Skeletal muscle tissue (tissue), 4 donors: ENCODE data around the gene SGSH. TPM values are rescaled to one million over a fixed set of nuclear protein-coding genes. Genes with fewer than 3 reads are reported as not detected.

Source experiments
- H3K27ac ChIP-seq: one replicate; pipeline ENCODE4 v1.7.0; 2013; ENCODE audit warnings: mild to moderate bottlenecking, low read depth, low read length, inconsistent platforms
- H3K27me3 ChIP-seq, 3 donors: one replicate each; pipeline ENCODE4 v1.7.0; 2013; ENCODE audit warnings: low read length in 3 of 3; ENCODE audit not compliant: control insufficient read depth in 3 of 3, insufficient read depth in 3 of 3
- H3K36me3 ChIP-seq, 3 donors: one replicate each; pipeline ENCODE4 v1.7.0; 2013; ENCODE audit warnings: low read length in 3 of 3; ENCODE audit not compliant: control insufficient read depth in 3 of 3, insufficient read depth in 3 of 3
- H3K4me1 ChIP-seq, 3 donors: one replicate each; pipeline ENCODE4 v1.7.0; 2013; ENCODE audit warnings: low read length in 3 of 3, mild to moderate bottlenecking in 3 of 3; ENCODE audit not compliant: control insufficient read depth in 3 of 3, insufficient read depth in 3 of 3
- H3K4me3 ChIP-seq, 3 donors: one replicate each; pipeline ENCODE4 v1.7.0; 2013; ENCODE audit warnings: low read length in 3 of 3
- H3K9ac ChIP-seq, 3 donors: one replicate each; pipeline ENCODE4 v1.7.0; 2013; ENCODE audit warnings: low read length in 3 of 3, mild to moderate bottlenecking in 3 of 3, moderate library complexity in 2 of 3, low read depth in 1 of 3
- H3K9me3 ChIP-seq, 3 donors: one replicate each; pipeline ENCODE4 v1.7.0; 2013; ENCODE audit warnings: low read length in 3 of 3; ENCODE audit not compliant: control insufficient read depth in 3 of 3
- total RNA-seq: library from RNA; depleted of rRNA; stranded (reverse); fragments of >200 nt; gene quantifications from one replicate; pipeline ENCODE4 v1.2.3, GENCODE V29; 2014
- donor health status: Osteomylitis.

The SGSH gene
- total RNA-seq, 1 donor from 2014 or later: 6.3 TPM

DNA sequence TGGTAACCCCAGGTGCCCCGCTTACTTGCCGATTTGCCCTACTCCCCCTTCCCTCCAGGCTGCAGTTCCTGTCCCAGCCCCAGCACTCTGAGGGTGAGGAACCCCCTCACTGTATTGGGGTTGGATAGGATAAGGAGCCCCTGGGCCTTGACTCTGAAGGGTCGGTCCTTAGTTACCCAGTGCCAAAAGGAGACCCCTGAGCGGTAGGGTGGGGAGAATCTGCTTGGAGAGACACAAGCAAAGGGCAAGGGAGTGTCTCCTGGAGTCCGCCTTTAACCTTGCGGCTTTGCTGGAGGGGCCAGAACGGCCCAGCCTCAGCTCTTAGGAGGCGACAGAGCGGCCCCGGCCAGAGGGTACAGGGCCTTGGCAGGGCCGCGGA lies 37.3 kb downstream of the SGSH start:
- Histone ChIP-seq H3K4me3 (no peak overlapping the region), H3K9me3 (no peaks in the 10 kb centered on the region), H3K27me3 (peaks cover 3 to 21% (median 14%) of the 10 kb centered on the region in 3 donors), H3K9ac (no peak overlapping the region), H3K27ac (no peak overlapping the region), H3K4me1 (peaks cover 6 to 9% (median 6%) of the 10 kb centered on the region in 3 donors), H3K36me3 (no peaks in the 10 kb centered on the region)

DNA sequence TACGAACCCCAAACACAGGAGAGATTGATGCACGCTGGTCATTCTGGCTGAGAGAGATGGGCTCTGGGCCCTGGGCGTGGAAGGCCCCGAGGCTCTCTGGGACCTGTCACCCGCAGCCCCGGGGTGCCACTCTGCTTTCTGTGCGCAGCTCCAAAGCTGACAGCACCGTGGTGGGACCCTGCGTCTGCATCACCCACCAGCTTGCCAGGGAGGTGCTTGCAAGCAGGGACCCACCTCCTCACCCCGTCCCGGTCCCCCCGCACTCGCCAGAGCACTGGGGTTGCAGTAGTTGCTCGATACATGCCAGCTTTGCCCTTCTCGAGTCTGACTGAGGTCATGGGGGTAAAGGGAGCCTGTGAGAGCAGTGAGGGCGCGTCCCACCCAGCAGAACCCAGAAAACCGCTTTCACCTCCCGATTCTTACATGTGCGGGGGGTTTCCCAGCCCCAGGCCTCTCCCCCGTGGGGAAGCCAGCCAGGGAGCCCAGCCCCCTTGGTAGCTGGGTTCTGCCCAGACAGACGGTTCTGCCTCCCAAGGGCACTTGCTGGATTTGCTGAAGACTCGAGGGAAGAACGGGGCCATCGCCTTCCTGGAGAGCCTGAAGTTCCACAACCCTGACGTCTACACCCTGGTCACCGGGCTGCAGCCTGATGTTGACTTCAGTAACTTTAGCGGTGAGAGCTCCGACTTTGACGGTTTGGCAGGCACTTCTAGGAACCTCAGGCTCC lies 37.9 kb downstream of the SGSH start:
- no peak overlapping the region for H3K4me3 ChIP-seq
- H3K36me3 ChIP-seq: no peaks in the 10 kb centered on the region
- no peaks in the 10 kb centered on the region for H3K9me3 ChIP-seq
- H3K4me1 ChIP-seq: peaks cover 1 to 3% (median 3%) of the 10 kb centered on the region in 3 donors
- H3K9ac ChIP-seq: no peak overlapping the region
- H3K27ac ChIP-seq: no peak overlapping the region
- H3K27me3 ChIP-seq: peaks cover 3 to 17% (median 14%) of the 10 kb centered on the region in 3 donors

DNA sequence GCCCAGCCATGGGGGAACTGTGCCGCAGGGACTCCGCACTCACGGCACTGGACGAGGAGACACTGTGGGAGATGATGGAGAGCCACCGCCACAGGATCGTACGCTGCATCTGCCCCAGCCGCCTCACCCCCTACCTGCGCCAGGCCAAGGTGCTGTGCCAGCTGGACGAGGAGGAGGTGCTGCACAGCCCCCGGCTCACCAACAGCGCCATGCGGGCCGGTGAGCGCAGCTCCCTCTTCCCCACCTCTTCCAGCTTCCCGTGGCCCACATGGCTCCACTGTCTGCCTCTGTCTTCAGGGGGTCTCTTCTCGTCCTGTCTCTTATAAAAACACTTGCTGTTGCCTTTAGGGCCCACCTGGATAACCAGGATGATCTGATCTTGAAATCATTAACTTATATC lies 38.7 kb downstream of the SGSH start:
- no peaks in the 10 kb centered on the region for H3K9me3 ChIP-seq
- peaks cover 3 to 17% (median 14%) of the 10 kb centered on the region in 3 donors for H3K27me3 ChIP-seq
- H3K9ac ChIP-seq: no peak overlapping the region
- H3K36me3 ChIP-seq: no peaks in the 10 kb centered on the region
- no peak overlapping the region for H3K27ac ChIP-seq
- H3K4me1 ChIP-seq: no peaks in the 10 kb centered on the region
- H3K4me3 ChIP-seq: no peak overlapping the region

DNA sequence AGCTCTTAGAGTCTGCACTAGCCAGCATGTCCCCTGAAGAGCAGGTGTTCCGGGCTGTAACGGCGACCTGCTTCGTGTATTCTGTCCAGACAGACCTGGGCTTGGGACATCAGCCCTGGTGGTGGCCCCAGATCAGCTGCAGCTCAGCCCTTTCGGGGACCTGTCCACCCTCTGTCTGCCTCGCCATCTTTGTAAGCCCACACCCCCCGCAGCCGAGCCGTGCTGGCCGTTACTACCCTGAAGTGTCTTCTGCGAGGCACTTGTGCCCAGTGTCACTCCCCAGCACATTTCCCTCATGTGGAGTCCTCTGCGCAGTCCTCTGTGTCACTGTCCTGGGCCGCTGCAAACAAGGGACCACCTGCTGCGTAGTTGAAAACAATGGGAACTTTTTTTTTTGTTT lies 39.9 kb downstream of the SGSH start:
- H3K4me3 ChIP-seq: no peak overlapping the region
- H3K27me3 ChIP-seq: peaks cover 3 to 18% (median 14%) of the 10 kb centered on the region in 3 donors
- no peak overlapping the region for H3K9ac ChIP-seq
- H3K9me3 ChIP-seq: no peaks in the 10 kb centered on the region
- H3K27ac ChIP-seq: no peak overlapping the region
- H3K4me1 ChIP-seq: peaks cover 0 to 4% (median 0%) of the 10 kb centered on the region in 3 donors
- H3K36me3 ChIP-seq: no peaks in the 10 kb centered on the region

DNA sequence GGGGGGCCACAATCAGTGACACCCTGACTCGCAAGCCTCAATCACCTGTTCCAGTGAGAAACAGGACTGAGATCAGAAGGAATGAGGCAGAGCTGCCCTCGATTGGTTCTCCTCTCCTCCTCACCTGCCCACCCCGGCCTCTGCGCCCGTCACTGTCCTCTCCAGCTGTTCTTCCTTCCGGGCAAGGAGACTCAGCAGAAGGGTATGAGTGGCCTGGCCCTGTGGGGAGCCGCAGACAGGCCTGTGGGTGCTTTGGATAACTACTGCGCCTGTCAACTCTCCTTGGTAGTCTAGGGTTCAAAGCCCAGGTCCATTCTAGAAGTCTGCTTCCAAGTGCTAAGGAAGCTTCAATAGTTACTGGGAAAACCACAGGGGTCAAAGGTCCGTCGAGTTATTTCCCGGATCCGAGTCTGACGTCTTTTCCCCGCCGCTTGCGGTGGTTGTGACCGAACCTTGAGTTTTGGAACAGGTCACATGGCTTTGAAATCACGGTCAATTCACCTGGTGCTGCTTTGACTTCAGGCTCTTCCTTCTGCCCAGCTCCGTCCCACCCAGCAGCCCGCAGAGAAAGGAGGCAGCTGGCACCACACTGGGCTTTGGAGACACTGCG lies 42.0 kb downstream of the SGSH start:
- H3K4me1 ChIP-seq: peaks cover 0 to 4% (median 0%) of the 10 kb centered on the region in 3 donors
- no peak overlapping the region for H3K4me3 ChIP-seq
- no peak overlapping the region for H3K9ac ChIP-seq
- no peaks in the 10 kb centered on the region for H3K9me3 ChIP-seq
- peaks cover 3 to 13% (median 7%) of the 10 kb centered on the region in 3 donors for H3K27me3 ChIP-seq
- H3K36me3 ChIP-seq: no peaks in the 10 kb centered on the region
- H3K27ac ChIP-seq: no peak overlapping the region

GRCh38 chr17:80176757-80177156 lies 43.4 kb downstream of the SGSH start:
- Histone ChIP-seq H3K36me3 (no peaks in the 10 kb centered on the region), H3K4me1 (peaks cover 0 to 4% (median 0%) of the 10 kb centered on the region in 3 donors), H3K9me3 (no peaks in the 10 kb centered on the region), H3K9ac (no peak overlapping the region), H3K27ac (no peak overlapping the region), H3K27me3 (peaks cover 2 to 10% (median 3%) of the 10 kb centered on the region in 3 donors), H3K4me3 (no peak overlapping the region)

DNA sequence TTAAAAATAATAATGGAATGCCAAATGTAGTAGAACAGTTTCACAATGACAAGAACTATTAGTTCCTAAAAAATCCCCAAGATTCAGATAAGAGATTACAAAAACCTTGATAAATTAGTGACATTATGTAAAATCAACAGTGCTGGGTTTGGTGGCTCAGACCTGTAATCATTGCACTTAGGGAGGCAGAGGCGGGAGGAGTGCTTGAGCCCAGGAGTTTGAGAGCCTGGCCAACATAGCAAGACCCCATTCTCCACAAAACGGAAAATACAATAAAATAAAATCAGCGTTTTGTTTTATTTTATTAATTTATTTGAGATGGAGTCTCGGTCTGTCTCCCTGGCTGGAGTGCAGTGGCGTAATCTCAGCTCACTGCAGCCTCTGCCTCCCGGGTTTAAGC lies 46.2 kb downstream of the SGSH start:
- H3K9me3 ChIP-seq: no peaks in the 10 kb centered on the region
- no peak overlapping the region for H3K27ac ChIP-seq
- H3K27me3 ChIP-seq: peaks cover 0 to 13% (median 12%) of the 10 kb centered on the region in 3 donors
- H3K4me1 ChIP-seq: peaks cover 0 to 4% (median 0%) of the 10 kb centered on the region in 3 donors
- no peak overlapping the region for H3K4me3 ChIP-seq
- no peak overlapping the region for H3K9ac ChIP-seq
- H3K36me3 ChIP-seq: no peaks in the 10 kb centered on the region

DNA sequence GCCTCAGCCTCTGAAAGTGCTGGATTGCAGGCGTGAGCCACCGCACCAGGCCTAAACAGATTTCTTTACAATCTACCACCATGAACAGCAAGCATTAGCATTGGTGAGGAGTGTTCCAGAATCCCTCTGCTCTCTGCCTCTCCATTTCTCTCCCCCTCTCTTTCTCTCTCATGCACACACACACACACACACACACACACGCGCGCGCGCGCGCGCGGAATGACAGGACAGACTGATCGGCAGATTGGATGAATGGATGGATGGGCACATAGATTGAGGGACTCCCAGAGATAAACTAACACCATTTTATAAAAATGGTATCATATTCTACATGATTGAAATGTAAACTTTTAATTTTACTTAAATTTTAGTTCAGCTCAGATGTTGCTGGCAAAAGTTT lies 47.0 kb downstream of the SGSH start:
- Histone ChIP-seq H3K9me3 (no peaks in the 10 kb centered on the region), H3K27me3 (peaks cover 0 to 16% (median 12%) of the 10 kb centered on the region in 3 donors), H3K9ac (no peak overlapping the region), H3K4me1 (peaks cover 0 to 4% (median 0%) of the 10 kb centered on the region in 3 donors), H3K27ac (no peak overlapping the region), H3K4me3 (no peak overlapping the region), H3K36me3 (no peaks in the 10 kb centered on the region)

- Histone ChIP-seq H3K36me3 (no peaks in the 10 kb centered on the region), H3K9me3 (no peaks in the 10 kb centered on the region), H3K4me1 (peaks cover 0 to 4% (median 0%) of the 10 kb centered on the region in 3 donors), H3K4me3 (no peak overlapping the region), H3K27ac (no peak overlapping the region), H3K9ac (no peak overlapping the region), H3K27me3 (peaks cover 0 to 16% (median 15%) of the 10 kb centered on the region in 3 donors)
These were observed 48.5 kb downstream of the SGSH start for GRCh38 chr17:80171681-80172080.

GRCh38 chr17:80169784-80170500 lies 50.2 kb downstream of the SGSH start, which contains the start of gene CARD14:
Gene CARD14 (plus strand): TSS chr17:80170030. CDS start chr17:80181439, 11,409 bp downstream.
- no peak within 1 kb of the TSS for H3K9ac ChIP-seq
- peaks cover 0 to 16% (median 11%) of the 10 kb centered on the region in 3 donors for H3K27me3 ChIP-seq
- H3K4me1 ChIP-seq: no peaks in the 10 kb centered on the region
- H3K27ac ChIP-seq: no peak within 1 kb of the TSS
- no peaks in the 10 kb centered on the region for H3K36me3 ChIP-seq
- H3K4me3 ChIP-seq: no peak within 1 kb of the TSS
- H3K9me3 ChIP-seq: no peaks in the 10 kb centered on the region
